GM18517 (cell line): ENCODE results near the gene MTURN.
"Not testable (repeated sequence)": the region's sequence is repeated elsewhere in the genome, so short reads cannot be mapped to it uniquely, and the experiment has no call there.

ENCODE experiments used
- ATAC-seq: cut with Tn5 transposase; IDR thresholded peaks from one replicate; pipeline ENCODE4 v1.9.1; 2021; ENCODE audit warnings: mild to moderate bottlenecking, moderate library complexity; ENCODE audit not compliant: unreplicated experiment

MTURN gene

DNA sequence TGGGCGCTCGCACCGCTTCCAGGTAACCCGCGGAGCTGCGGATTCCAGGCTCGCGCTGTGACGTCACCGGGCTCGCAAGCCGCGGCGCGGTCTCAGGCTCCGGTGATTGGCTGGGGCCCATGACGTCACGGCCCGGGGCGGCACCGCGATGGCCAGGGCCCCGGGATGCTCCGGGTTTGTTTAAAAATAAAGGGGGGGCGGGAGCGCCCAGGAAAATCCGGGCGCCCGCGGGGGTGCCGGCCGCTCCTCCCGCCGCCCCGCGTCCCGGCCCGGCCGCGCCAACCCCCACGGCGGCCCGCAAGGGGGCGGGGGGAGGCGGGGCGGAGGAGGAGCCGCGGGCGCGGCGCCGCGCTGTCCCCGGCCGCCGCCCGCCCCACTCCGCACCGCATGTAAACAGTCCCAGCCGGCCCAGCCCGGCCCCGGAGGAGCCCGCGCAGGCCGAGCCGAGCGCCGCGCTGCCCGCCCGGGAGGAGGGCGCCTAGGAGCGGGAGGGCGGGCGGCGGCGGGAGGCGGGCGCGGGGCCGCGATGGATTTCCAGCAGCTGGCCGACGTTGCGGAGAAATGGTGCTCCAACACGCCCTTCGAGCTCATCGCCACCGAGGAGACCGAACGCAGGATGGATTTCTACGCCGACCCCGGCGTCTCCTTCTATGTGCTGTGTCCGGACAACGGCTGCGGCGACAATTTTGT is at the start of gene MTURN:
Gene MTURN, plus strand, starts transcription at position 376 of the 690 bp plus-strand sequence. Its CDS starts 151 bp downstream, at position 527.
- ATAC-seq = peak; percentile 79

DNA sequence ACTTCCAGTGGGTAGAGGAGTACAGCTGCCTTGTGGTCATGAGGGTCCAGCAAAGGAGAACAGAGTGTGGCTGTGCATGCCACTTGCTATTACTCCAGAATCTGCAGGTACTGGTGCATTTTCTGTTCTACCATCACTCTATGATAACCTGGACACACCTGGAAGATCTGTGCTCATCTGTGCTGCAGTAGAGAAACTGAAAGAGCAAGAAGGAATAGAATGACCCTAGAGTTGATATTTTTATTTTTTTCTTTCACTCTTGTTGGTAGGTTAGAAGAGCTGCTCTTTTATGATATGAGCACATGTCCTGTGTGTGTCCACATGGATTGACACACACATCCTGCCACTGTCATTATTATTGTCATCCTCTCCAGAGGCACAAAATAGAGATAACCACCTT is 48.3 kb upstream of the MTURN start:
- ATAC-seq = no peak

DNA sequence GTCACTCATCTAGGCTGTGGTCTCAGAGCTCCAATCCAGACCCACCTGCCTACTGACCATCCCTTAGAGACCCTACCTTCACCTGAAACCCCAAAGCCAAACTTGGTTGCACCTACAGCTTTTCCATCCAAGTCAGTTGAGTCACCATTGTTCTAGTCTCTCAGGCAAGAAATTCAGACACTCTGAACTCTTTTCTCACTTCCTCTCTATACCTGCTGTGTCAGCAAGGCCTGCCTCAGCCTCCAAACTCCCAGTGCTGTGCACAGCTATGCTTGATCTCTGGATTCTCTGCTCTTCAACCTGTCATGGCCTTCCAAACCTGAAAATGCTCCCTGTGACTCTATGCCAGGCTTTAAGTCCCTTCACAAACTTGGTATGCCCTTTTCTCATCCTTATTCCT is 47.4 kb upstream of the MTURN start:
- ATAC-seq = no peak

DNA sequence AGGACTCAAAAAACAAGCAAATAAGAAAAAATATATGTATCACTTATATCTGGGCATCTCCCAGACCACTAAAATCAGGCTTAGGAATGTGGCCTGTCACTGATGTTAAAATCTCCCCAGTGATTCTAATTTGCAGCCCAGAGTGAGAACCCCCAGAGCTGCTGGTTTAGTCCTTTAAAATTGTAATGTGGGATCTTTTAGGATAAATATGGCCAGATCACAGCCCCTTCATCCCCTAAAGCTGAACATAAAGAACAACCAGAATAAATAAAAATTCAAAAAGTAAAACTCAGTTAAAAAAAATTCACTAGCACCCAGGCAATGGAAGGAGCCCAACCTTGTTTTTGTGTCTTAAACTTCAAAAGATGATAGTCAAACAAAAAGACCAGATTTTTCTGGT is 46.4 kb upstream of the MTURN start:
- ATAC-seq = no peak

DNA sequence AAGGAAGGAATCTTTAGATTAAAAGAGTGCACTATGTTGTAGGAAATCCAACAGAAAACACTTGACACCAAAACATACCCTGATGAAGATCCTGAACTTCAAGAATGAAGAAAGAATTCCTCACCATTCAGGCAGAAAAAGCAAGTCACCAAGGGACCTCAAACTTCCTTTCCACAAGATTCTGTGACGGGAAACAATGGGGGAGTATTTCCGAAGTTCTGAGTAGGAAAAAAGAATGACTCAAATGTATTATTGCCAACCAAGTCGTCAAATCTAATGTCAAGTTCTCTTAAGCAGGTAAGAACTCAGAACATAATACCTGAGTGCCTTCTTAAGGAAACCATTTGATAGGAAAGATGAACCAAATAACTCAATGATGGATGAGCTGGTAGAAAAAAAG is 44.7 kb upstream of the MTURN start:
- ATAC-seq = no peak

DNA sequence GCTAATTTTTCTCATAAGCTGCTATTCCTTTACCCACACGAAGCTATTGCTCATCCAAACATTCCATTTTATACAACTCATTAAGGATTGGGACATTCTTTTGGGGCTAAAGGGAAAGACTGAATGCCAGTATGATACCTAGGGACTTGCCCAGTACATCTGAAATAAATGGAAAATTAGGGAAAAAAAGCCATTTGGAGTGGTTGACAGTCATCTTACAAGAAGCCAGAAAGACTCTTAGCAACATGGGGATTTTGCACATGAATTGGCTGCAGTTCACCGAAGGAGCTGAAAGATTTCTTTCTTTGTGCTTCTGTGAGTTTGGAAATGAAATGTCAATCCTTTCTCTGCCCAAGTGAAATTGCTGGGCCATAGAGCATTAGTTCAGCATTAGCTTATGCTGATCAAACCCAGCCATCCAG is 43.3 kb upstream of the MTURN start:
- ATAC-seq = no peak

DNA sequence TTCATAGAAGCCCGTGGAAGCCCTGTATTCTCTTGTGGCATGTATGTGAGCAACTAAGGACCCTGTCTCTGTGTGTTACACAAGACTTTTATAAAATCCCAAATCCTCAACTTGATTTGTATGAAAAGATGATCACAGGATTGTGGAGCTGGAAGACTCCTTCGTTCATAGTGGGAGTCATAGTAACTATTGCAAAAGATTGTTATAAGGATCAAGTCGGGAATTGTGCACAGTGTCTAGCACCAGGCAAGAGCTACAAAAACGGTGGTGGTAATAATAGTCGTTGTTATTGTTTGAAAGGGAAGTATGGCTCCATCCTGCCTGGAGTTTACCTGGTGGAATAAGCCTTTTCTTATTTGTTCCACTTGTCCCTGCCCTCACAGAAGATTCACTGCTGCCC is 42.8 kb upstream of the MTURN start:
- no peak for ATAC-seq

DNA sequence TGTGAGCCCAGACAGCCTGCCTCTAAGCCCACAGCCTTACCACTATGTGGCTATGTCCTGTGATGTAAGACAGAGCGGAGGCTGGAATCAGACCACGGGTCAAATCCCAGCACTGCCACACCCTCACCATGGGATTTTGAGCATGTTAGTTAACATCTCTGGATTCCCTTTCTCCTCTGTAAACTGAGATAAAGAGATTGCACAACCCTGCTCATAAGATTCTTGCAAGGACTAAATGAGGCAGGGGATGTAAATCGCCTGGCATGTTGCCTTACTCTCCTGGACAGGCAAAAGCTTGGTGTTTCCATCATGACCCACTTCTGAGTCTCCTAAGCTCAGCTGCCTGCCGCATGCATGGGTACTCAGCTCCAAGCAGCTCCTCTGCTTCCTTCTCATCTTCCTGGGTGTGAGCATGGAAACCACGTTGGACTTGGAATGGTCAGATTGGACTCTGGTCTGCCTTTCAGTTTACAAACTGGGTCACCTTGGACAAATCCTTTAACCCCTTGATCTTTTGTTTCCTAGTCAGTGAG is 41.3 kb upstream of the MTURN start:
- no peak for ATAC-seq

DNA sequence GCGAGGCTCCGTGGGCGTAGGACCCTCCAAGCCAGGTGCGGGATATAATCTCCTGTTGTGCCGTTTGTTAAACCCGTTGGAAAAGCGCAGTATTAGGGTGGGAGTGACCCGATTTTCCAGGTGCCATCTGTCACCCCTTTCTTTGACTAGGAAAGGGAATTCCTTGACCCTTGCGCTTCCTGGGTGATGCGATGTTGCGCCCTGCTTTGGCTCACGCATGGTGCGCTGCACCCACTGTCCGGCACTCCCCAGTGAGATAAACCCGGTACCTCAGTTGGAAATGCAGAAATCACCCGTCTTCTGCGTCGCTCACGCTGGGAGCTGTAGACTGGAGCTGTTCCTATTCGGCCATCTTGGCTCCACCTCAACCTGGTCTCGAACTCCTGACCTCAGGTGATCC is 36.2 kb upstream of the MTURN start:
- ATAC-seq = not testable (repeated sequence)

DNA sequence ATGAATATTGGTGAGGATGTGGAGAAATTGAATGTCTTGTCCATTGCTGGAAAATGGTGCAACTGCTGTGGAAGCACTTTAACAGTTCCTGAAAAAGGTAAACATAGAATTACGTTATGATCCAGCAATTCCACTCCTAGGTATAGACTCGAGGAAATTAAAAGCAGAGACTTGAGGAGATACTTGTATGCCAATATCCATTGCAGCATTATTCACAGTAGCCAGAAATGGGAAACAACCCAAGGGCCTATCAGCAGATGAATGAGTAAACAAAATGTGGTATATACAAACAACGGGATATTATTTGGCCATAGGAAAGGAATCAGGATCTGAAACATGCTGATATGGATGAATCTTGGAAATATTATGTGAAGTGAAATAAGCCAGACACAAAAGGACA is 32.5 kb upstream of the MTURN start:
- ATAC-seq = no peak

DNA sequence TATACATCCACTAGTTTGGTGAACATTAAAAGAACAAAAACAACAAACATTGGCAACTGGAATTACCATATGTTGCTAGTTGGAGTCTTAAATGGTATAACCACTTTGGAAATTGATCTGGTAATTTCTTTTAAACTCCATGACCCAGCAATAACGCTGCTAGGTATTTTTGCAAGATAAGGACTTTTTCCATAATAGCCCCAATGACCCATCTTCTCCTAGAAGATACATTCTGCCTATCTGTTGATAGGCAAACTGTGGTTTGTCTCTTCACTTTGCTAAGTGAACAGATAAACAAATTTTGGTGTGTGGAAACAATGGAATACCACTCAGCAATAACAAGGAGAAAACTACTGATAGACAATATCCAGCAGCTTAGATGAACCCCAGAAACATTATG is 30.6 kb upstream of the MTURN start:
- ATAC-seq = no peak

DNA sequence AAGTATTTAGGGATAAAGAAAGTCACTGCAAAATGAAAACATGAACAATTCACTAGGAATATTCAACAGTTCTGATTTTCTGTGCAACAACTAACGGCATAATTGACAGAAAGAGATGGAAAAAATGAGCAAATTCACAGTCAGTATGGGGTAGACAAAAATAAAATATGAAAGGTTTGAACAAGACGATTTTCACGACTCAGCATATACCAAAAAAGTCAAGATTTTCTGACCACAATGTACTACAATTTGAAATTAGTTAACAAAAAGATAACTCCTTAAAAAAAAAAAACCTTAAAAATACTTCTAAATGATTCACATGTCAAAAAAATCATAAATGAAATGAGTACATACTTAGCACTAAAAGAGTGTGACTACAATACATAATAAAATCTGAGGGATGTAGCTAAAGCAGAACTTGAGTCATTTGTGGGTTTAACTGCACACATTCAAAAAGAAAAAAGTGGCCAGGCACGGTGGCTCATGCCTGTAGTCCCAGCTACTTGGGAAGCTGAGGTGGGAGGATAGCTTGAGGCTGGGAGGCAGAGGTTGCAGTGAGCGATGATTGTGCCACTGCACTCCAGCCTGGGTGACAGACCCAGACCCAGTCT is 22.6 kb upstream of the MTURN start:
- ATAC-seq = no peak

DNA sequence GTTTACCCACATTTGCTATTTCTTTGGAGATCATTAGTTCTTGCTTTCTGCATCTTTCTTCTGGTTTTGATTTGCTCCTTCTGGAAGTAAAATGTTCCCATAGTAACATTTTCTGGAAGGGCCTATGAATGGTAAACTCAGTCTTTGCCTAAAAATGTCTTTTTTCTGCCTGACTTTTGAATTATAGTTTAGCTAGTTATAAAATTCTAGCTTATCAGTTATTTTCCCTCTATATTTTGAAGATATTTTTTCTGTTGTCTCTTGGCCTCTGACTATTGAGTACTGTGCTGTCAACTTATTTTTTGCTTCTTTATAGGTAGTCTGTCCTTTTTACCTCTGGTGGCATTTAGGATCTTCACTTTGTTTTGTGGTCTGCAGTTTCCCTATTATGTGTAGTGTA is 21.6 kb upstream of the MTURN start:
- no peak for ATAC-seq

DNA sequence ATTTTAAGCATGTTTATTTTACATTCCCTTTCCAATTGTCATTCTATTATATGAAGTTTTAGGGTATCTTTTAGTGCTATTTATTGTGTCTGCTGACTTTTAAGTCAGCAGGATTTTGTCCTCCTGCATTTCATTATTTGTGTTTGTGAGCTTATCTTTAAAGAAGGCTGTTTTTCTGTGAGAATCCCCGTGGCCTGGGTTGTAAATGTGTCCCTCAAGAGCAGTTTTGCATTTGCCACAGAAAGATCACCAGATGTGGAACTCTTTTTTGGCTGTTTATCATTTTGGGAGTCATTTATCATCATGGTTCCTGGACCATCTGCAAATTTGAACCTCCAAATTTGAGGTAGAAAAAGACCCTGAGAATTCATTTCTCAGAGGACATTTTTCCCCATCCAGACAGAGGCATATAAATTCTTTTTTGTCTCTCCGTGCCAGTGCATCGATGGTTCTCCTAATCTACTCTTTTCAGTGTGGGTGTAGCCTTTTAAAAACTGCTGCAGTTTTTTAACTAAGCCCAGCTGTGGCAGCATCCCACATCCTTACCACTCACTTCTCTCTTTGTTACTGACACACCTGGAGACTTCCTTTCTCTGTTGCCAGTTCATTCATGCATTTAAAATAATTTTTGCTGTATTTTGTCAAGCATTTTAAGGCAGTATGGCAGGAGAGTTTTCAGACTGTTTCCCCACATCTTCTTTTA is 20.1 kb upstream of the MTURN start:
- no peak for ATAC-seq

DNA sequence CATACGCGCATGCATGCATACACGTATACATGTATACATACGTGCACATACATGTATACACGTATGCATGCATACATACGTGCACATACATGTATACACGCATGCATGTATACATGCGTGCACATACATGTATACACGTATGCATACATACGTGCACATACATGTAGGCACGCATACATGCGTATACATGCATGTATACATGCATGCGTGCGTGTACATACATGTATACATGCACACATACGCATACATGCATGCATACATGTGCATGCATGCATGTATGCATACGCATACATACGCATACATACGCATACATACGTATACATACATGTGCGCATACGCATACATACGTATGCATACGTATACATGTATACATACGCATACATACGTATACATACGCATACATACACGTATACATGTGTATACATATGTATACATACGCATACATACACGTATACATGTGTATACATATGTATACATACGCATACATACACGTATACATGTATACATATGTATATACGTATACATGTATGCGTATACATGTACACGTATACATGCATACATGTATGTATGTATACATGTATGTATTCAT is 19.0 kb upstream of the MTURN start:
- no peak for ATAC-seq

DNA sequence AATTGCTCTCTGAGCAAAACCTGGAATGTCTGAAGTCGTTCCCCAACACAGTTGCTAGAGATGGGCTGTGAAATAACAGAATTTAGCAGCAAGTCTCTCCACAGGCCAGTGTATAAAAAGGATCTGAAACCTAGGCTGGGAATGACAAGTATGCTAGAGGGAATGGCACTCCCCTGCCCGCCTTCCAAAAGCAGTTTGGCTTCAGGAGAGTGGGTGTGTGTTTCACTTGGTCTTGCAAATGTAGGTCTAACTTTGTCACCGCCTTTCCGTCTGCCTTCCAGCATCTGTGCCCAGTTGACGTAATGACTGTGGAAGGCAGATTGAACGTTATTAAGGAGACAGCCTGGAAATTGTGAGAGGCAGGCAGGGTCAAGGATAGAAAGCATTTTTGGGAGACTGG is 18.0 kb upstream of the MTURN start:
- ATAC-seq = no peak

DNA sequence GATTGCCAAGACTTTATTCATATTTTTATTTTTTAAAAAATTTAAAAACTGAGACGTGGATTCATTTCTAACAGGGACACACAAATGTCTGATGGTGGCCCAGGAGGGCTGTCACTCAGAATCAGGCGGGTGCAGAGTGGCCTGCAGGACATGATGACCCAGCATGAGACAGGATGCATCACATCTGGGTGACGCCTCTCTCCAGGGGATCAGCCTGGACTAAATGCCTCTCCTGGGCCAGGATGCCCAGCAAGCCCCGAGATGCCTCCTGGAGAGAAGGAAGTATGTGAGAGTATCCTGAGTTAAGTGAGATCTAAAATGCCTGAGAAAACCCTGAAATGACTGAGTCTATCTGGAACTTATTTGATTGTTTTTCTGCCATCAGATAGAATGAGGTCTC is 16.9 kb upstream of the MTURN start:
- ATAC-seq = no peak

DNA sequence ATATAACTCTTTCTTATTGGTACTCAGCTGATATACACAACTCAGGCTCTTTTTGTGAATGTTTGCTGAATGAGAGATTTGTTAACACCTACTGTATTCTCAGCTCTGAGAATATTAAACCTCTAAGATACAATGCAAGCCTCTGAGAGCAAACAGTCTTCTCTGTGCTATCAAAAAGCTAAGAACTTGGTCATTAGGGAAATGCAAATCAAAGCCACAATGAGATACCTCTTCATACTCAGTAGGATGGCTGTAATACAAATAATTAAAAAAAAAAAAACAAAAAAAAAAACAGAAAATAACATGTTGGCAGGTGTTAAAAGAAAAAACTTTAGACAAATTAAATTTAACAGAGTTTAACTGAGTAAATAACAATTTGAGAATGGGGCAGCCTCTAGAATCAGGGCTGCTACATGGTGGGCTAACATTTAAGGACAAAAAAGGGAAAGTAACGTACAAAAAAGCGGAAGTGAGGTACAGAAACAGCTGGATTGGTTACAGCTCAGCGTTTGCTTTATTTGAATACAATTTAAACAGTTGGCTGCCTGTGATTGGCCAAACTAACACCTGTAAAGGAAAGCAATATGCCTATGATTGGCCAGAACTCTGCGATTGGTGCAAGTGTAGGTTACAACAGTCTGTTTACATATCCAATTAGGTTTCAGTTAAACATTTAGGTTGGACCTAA is 14.8 kb upstream of the MTURN start:
- no peak for ATAC-seq

DNA sequence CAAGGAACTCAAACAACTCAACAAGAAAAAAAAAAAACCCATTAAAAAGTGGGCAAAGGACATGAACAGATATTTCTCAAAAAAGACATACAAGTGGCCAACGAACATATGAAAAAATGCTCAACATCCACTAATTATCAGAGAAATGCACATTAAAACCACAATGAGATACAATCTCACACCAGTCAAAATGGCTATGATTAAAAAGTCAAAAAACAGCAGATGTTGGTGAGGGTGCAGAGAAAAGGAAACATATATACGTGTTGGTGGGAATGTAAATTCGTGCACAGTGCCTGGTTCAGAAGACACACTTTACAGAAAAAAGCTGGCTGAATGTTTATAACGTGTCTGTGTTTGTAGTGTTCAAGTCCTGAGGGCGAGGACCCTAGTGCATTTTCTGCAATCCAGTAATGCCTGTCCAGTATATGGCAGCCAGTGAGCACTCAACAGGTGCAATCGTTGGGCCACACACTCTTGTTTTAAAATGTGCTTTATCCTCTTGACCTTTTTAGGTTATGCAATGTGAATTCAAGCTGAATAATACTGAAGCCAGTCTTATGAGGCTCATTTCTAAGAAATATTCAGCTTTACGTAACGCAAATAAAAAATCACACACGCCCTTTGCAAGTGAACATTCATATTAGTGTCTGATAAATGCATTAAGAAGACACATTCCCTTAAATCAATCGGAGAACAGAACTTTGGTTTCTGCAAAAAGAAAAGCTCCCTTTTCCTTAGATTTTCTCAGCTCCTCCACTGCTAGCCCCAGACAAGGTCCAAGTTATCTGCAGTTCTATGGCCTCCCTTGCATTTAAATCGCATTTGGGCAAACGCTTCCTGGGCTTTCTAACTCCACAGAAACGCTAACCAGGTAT is 813 bp upstream of the MTURN start:
- no peak for ATAC-seq
